GM12892 (cell line): Measurements from ENCODE around the gene ERCC2.

ENCODE experiments used
- POLR2A ChIP-seq: IDR thresholded peaks from 2 replicates; pipeline ENCODE4 v1.6.1; 2011; ENCODE audit warnings: low read depth, low read length, control low read depth
- TAF1 ChIP-seq: IDR thresholded peaks from 2 replicates; pipeline ENCODE4 v1.6.1; 2011; ENCODE audit warnings: low read depth, mild to moderate bottlenecking, control low read depth, low read length, borderline replicate concordance

DNA sequence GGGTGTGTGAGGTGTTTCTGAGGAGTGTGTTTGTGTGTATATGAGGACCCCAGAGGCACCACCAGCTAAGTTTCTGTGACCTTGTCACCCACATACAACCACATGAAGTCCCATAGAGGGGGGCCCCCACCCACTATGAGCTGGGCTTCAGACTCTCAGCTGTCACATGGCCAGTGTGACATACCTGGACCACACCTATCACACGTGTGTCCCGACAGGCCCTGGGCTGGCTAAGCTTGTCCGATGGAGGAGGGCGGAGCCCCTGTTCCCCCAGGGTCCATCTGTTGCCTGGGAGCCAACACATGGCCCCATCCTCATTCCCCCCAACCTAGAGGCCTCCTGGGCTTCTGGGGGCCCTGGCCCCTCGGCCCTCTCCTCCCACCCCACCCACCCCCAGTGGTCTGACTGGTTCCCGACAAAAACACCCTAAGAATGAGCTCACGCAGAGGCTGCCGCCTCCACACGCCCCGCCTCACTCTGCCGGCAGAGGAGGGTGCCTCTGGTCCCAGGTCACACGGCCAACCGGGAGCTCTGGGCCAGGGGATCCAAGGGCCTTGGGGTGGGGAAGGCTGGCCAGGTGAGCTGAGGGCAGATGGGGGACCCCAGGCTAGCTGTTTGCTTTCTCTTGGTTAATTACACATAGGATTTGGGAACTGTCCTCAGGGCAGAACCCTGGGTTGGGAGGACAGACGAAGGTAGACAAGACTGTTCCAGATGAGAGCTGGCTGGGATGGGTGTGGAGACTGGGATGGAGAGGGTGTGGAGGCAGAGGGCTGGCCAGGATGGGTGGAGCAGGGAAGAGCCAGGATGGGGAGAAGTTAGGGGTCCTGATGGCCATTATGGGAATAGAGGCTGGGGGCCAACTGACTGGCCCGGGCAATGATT is 25.5 kb downstream of the ERCC2 start:
- no peak for TF ChIP-seq POLR2A
- TF ChIP-seq TAF1 = no peak
